Activated CD8-positive, alpha-beta T cell treated with anti-CD3 and anti-CD28 coated beads, Interleukin-2, amount 10 ng/mL, durations not matched to agents 7 days and 5 days (primary cell): ENCODE results near the gene ASCC3. TPM values are rescaled to one million over a fixed set of nuclear protein-coding genes. Genes with fewer than 3 reads are reported as not detected.

Experiments used
- ATAC-seq: fragments of 150-1000 bp; cut with Tn5 transposase; one replicate; pipeline ENCODE4 v1.10.0; 2021; ENCODE audit warnings: moderate library complexity
- CTCF ChIA-PET: fragments of 350-600 bp; sonication (Branson Sonifier 250); formaldehyde crosslinking; loops from one replicate; lab custom pipeline; 2021; ENCODE audit warnings: antibody characterized with exemption; lab: Charles Lee
- POLR2A ChIA-PET: fragments of 350-600 bp; sonication (Branson Sonifier 250); formaldehyde crosslinking; loops from one replicate; lab custom pipeline; 2021; ENCODE audit warnings: antibody characterized with exemption; lab: Charles Lee
- DNase-seq: peaks from one replicate; pipeline ENCODE4 v3.0.0-alpha.2; 2020
- H3K27ac Mint-ChIP-seq: one replicate; pipeline ENCODE4 v1.8.0; 2021; ENCODE audit warnings: mild to moderate bottlenecking, mixed read lengths
- H3K27me3 Mint-ChIP-seq: one replicate; pipeline ENCODE4 v1.8.0; 2021; ENCODE audit warnings: low read depth, mixed read lengths
- H3K36me3 Mint-ChIP-seq: one replicate; pipeline ENCODE4 v1.8.0; 2021; ENCODE audit warnings: low read depth, mixed read lengths
- H3K4me1 Mint-ChIP-seq: one replicate; pipeline ENCODE4 v1.8.0; 2021; ENCODE audit warnings: low read depth, mixed read lengths
- H3K4me3 Mint-ChIP-seq: one replicate; pipeline ENCODE4 v1.8.0; 2021; ENCODE audit warnings: mild to moderate bottlenecking, mixed read lengths
- H3K9me3 Mint-ChIP-seq: one replicate; pipeline ENCODE4 v1.8.0; 2022; ENCODE audit warnings: mixed read lengths; ENCODE audit not compliant: insufficient read depth
- total RNA-seq, 2 experiments: library from RNA; stranded (reverse); gene quantifications; one replicate each; pipeline ENCODE4 v1.2.3, GENCODE V29; 2021

ASCC3 gene
- total RNA-seq, 2 experiments from 2014 or later = 61.8 to 66.1 TPM

DNA sequence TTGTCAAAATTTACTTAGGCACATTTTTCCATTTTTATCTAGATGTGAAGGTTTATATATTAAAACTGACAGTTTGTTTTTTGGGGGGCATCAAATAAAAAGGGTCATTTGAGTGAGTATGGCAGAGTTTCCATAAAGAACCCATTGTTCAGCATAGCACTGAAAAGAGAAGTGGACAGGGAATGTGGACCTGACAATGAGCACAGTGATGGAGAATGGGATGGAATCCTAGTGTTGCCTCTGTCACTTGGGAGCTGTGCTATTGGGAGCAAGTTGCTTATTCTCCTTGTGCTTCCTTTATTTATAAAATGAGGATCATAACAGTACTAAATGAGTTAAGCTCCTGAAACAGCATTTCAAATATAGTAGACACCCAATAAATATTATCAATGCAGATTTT, 285.7 kb downstream of the ASCC3 start:
- H3K36me3 Mint-ChIP-seq = peaks cover 15% of the 10 kb centered on the region
- ChIA-PET CTCF (no interaction called here), POLR2A (no interaction called here)
- no peaks in the 10 kb centered on the region for H3K9me3 Mint-ChIP-seq
- no peak for ATAC-seq
- no peak for DNase-seq
- peaks cover 2% of the 10 kb centered on the region for H3K4me1 Mint-ChIP-seq
- H3K4me3 Mint-ChIP-seq = no peak overlapping the region
- H3K27me3 Mint-ChIP-seq = no peaks in the 10 kb centered on the region
- no peak overlapping the region for H3K27ac Mint-ChIP-seq

DNA sequence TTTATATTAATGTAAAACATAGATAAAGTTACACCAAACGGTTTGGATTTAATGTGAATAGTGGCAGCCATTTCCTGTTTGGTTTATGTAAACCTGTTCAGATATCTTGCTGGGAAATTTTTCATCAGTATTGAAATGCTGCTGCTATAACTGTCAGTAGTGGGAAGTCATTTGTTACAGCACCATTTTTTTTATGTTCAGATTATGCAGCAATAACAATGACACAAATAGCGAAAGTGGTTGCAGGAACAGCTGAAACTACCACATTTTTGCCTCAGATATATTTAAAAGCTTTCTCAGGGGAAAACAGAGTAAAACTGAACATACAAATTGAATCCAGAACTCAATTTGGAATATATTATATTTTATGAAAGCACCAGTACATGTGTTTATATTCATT, 287.6 kb downstream of the ASCC3 start:
- DNase-seq = no peak
- Mint-ChIP-seq H3K36me3 (peaks cover 23% of the 10 kb centered on the region), H3K27me3 (no peaks in the 10 kb centered on the region), H3K27ac (no peak overlapping the region), H3K9me3 (no peaks in the 10 kb centered on the region), H3K4me1 (peaks cover 2% of the 10 kb centered on the region), H3K4me3 (no peak overlapping the region)
- ChIA-PET CTCF (no interaction called here), POLR2A (no interaction called here)
- ATAC-seq = no peak

DNA sequence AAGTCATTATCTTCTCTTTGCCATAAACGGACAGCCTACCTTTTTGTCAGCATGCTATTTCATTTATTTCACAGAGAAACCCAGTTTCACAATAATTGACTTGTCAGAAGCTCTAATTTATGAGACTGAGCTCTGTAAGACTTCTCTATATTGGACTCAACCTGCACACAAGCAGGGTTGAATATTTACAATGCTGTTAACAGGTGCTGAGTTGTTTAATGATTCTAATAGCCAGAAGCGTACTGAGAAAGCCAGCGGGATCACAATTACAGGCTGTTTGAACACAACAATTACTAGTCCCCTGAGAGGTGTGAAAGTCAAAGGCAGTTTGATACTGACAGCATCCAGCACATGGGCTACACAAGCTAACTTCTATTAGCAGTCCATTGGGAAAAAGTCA, 288.2 kb downstream of the ASCC3 start:
- H3K4me1 Mint-ChIP-seq = peaks cover 2% of the 10 kb centered on the region
- no peak overlapping the region for H3K4me3 Mint-ChIP-seq
- no peak for ATAC-seq
- no peaks in the 10 kb centered on the region for H3K27me3 Mint-ChIP-seq
- H3K27ac Mint-ChIP-seq = no peak overlapping the region
- H3K9me3 Mint-ChIP-seq = no peaks in the 10 kb centered on the region
- ChIA-PET CTCF (interaction anchor here (0.9 kb wide), 1 partner anchor 476 kb away, joined by 3 read pairs; no protein-coding TSS in a partner anchor), POLR2A (no interaction called here)
- no peak for DNase-seq
- H3K36me3 Mint-ChIP-seq = peaks cover 22% of the 10 kb centered on the region

DNA sequence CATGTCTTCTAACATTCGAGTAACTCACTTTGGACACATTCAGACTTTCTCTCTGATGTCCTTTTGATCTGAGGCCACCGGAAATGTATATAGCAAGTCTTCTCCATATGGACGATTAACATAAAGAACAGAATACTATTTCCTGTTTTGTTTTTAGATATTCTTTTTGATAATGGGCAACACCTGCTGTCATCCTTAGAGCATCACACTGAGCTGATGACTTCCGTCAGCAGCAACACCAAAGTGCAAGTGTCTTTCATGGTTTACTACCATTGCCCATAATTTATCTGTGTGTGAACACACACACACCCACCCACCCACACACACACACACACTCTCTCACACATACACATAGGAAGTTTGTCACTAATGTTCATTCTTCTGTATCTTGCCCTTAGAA, 303.7 kb downstream of the ASCC3 start:
- H3K27me3 Mint-ChIP-seq = no peaks in the 10 kb centered on the region
- CTCF ChIA-PET = no interaction called here
- H3K4me1 Mint-ChIP-seq = peaks cover 5% of the 10 kb centered on the region
- no peak overlapping the region for H3K4me3 Mint-ChIP-seq
- peaks cover 13% of the 10 kb centered on the region for H3K36me3 Mint-ChIP-seq
- peak overlapping the region; percentile 49 for H3K27ac Mint-ChIP-seq
- POLR2A ChIA-PET = no interaction called here
- H3K9me3 Mint-ChIP-seq = no peaks in the 10 kb centered on the region
- ATAC-seq (no peak), DNase-seq (no peak)

DNA sequence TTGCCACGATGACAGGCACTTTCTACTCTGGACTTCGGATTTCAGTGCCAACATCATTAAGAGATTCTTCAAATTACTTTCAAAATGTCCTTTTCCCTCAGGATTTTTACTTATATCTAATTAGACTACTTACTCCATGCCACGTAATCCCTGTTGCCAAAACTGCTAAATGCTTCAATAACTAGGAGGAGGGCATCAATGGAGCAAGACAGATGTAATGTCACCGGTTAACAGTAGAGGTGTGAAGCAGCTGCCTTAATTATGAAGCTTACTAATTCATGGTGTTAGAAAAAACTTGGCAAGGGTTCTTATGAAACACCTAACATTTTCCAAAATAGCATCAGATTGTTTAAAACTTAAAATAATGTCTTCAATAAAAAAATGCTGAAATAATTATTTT, 305.2 kb downstream of the ASCC3 start:
- ATAC-seq (no peak), DNase-seq (no peak)
- H3K36me3 Mint-ChIP-seq = peaks cover 20% of the 10 kb centered on the region
- no peaks in the 10 kb centered on the region for H3K9me3 Mint-ChIP-seq
- peaks cover 5% of the 10 kb centered on the region for H3K4me1 Mint-ChIP-seq
- H3K4me3 Mint-ChIP-seq = no peak overlapping the region
- ChIA-PET CTCF (no interaction called here), POLR2A (no interaction called here)
- no peak overlapping the region for H3K27ac Mint-ChIP-seq
- H3K27me3 Mint-ChIP-seq = no peaks in the 10 kb centered on the region

DNA sequence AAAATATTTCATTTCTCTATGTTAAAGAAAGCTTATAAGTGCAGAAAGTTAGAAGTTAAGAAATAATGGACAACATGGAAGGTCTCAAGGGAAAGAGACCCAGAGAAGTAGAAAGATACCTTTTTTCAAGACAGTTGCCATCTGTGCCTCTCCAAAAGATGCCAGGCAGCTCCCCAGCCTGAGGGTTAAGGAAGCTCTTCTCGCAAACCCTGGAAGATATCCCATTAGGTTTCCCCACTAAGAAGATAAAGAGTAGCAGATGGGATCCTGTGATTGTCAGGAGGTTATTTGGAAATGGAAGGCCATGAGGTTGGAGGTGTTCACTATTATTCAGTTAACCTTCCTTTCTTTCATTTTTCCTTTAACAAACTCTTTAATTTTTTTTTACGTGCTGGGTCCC, 306.3 kb downstream of the ASCC3 start:
- ATAC-seq (no peak), DNase-seq (no peak)
- CTCF ChIA-PET = no interaction called here
- Mint-ChIP-seq H3K36me3 (peaks cover 30% of the 10 kb centered on the region), H3K27me3 (no peaks in the 10 kb centered on the region), H3K27ac (no peak overlapping the region), H3K4me1 (peaks cover 5% of the 10 kb centered on the region), H3K9me3 (no peaks in the 10 kb centered on the region), H3K4me3 (no peak overlapping the region)
- POLR2A ChIA-PET = no interaction called here

DNA sequence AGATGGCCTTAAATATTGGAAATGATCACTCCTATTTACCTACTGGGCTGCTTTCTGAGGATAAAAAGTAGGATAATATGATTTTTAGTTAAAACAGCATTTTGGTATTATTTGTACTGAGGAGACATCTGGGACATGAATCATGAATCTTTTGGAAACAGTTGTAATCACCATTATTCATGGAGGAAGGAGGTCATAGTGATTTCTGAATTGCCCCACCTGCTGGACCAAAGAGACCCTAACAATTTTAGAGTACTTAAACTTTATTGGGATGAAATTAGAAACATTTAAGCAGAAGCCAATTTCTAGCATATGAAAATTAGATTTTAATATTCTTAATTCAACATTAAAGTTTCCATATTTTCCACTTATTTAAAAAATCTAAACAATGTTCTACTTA, 308.0 kb downstream of the ASCC3 start:
- ATAC-seq = no peak
- no peaks in the 10 kb centered on the region for H3K27me3 Mint-ChIP-seq
- ChIA-PET CTCF (no interaction called here), POLR2A (no interaction called here)
- H3K4me1 Mint-ChIP-seq = peaks cover 5% of the 10 kb centered on the region
- H3K27ac Mint-ChIP-seq = no peak overlapping the region
- no peak overlapping the region for H3K4me3 Mint-ChIP-seq
- H3K36me3 Mint-ChIP-seq = peaks cover 34% of the 10 kb centered on the region
- H3K9me3 Mint-ChIP-seq = no peaks in the 10 kb centered on the region
- no peak for DNase-seq

DNA sequence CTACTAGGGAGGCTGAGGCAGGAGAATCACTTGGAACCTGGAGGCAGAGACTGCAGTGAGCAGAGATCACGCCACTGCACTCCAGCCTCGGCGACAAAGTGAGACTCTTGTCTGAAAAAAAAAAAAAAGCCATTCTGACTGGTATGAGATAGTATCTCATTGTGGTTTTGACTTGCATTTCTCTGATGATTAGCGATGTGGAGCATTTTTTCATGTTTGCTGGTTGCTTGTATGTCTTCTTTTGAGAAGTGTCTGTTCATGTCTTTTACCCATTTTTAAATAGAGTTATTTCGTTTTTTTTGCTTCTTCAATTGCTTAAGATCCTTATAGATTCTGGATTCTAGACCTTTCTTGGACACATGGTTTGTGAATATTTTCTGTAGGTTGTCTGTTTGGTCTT, 312.9 kb downstream of the ASCC3 start:
- POLR2A ChIA-PET = no interaction called here
- DNase-seq = no peak
- no peaks in the 10 kb centered on the region for H3K4me1 Mint-ChIP-seq

DNA sequence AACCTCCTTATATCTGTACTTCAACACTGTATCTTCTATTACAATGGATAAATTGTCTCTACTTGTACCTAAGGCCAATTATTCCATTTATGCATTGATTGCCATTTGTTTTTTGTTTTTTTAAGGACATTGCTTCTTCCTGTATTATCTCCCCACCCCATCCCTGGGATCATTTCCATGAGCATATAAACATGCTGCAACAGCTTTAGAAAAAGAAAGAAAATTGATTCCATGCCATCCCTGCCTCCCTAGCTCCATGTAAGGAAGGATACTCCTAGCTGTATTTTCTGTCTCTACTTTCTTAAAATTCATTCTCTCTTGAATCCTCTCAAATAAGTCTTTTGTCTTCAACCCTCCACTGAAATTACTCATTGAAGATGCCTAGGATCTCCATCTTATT, 314.6 kb downstream of the ASCC3 start:
- Mint-ChIP-seq H3K4me3 (no peak overlapping the region), H3K27me3 (no peaks in the 10 kb centered on the region), H3K4me1 (no peaks in the 10 kb centered on the region), H3K9me3 (no peaks in the 10 kb centered on the region), H3K36me3 (peaks cover 26% of the 10 kb centered on the region), H3K27ac (no peak overlapping the region)
- ATAC-seq (no peak), DNase-seq (no peak)
- CTCF ChIA-PET = no interaction called here
- POLR2A ChIA-PET = no interaction called here

More for the DNA sequence above, 312.9 kb downstream of the ASCC3 start:
- Mint-ChIP-seq H3K36me3 (peaks cover 32% of the 10 kb centered on the region), H3K4me3 (no peak overlapping the region), H3K27ac (no peak overlapping the region), H3K27me3 (no peaks in the 10 kb centered on the region), H3K9me3 (no peaks in the 10 kb centered on the region)
- no peak for ATAC-seq
- CTCF ChIA-PET = no interaction called here

DNA sequence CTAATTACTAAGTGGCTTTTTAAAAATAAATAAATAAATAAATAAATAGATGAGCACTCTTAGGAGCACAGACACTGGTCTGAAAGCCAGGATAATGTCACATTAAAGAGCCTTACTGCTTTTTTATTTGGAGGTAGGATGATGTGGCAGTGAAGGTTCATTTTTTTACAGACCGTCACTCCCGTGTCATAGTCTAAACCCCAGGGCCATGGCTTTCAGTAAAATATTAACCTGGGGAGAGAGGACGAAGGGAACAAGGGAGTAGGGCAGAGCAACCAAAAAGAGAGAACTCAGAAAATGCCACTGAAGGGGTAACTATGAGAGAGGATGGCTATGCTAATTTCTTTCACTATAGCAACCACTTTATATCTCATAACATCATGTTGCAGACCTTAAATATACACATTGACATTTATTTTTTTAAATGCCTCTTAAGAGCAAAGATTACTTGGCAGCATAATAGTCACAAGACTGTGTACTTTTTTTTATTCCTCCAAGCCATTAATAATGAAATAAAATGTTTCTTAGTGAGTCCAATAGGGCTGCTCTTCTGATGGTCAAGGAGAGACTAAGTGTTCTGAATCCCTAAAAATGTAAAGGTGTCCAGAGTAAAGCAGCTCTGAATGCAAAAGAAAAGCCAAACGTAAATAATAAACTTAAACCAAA, 315.6 kb downstream of the ASCC3 start:
- CTCF ChIA-PET = no interaction called here
- Mint-ChIP-seq H3K36me3 (peaks cover 18% of the 10 kb centered on the region), H3K27me3 (no peaks in the 10 kb centered on the region), H3K4me1 (no peaks in the 10 kb centered on the region), H3K9me3 (no peaks in the 10 kb centered on the region), H3K27ac (no peak overlapping the region), H3K4me3 (no peak overlapping the region)
- POLR2A ChIA-PET = no interaction called here
- no peak for DNase-seq
- ATAC-seq = no peak

DNA sequence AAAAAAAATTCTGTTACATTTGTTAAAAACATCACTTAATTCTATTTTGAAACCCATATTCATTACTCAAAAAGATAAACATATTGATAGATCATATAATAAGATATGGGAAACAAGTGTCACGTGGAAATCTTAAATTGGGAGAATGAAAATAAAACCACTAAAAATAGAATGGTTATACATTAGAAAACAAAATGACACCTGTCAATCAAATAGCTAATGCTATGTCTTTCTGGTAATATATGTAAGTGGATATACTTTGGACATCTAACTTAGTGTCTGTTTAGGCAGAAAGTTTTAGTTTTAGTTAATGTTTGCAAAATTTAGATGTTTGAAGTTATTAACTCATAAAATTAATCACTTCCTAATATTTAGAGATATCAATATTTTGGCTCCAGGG, 321.3 kb downstream of the ASCC3 start:
- Mint-ChIP-seq H3K36me3 (peaks cover 8% of the 10 kb centered on the region), H3K4me3 (no peak overlapping the region), H3K9me3 (no peaks in the 10 kb centered on the region), H3K4me1 (no peaks in the 10 kb centered on the region), H3K27me3 (no peaks in the 10 kb centered on the region), H3K27ac (no peak overlapping the region)
- POLR2A ChIA-PET = no interaction called here
- no peak for DNase-seq
- no peak for ATAC-seq
- CTCF ChIA-PET = no interaction called here

DNA sequence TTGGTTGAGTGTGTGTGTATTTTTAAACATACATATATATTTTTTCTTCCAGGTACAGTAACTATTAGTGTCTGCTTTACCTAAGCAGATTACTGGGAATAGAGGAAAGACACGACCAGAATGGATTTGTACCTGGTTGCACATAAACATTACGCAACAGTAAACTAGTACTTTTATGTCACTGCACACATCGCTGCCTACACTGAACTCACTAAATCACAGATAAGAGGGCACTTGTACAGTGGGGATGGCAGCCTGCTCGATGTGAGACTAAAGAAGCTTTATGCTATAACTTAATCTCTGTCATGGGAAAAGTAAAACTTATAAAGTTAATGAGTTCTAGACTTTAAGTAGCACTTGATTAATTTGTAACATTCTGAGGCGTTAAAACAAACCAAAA, 326.9 kb downstream of the ASCC3 start:
- Mint-ChIP-seq H3K27ac (no peak overlapping the region), H3K36me3 (peaks cover 3% of the 10 kb centered on the region), H3K4me1 (no peaks in the 10 kb centered on the region), H3K9me3 (no peaks in the 10 kb centered on the region), H3K27me3 (no peaks in the 10 kb centered on the region), H3K4me3 (no peak overlapping the region)
- DNase-seq = no peak
- ATAC-seq = no peak
- ChIA-PET POLR2A (no interaction called here), CTCF (no interaction called here)

DNA sequence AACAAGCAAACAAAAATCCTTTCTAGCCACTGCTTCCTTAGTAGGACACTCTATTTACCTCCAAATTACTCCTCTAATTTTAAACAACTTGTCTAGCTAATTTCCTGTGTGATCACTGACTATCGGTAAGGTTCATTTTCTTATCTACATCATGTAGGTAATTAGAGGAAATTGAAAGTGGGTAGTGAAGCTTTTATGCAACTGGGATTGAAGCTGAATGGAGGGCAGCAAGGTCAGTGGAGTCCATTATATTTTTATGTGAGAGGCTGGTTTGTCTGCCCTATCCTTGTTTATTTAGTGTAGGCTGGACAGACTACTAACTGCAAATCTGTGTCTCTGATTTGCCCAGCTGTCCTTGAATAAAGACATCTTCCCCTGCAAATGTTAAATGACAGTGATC, 327.9 kb downstream of the ASCC3 start:
- no peaks in the 10 kb centered on the region for H3K27me3 Mint-ChIP-seq
- no peak overlapping the region for H3K27ac Mint-ChIP-seq
- no peak overlapping the region for H3K4me3 Mint-ChIP-seq
- POLR2A ChIA-PET = interaction anchor here (0.7 kb wide), 1 partner anchor 436 kb away, joined by 4 read pairs; no protein-coding TSS in a partner anchor
- no peak for DNase-seq
- H3K36me3 Mint-ChIP-seq = no peaks in the 10 kb centered on the region
- no peaks in the 10 kb centered on the region for H3K9me3 Mint-ChIP-seq
- no peaks in the 10 kb centered on the region for H3K4me1 Mint-ChIP-seq
- CTCF ChIA-PET = no interaction called here
- no peak for ATAC-seq
